Keratinocyte (primary cell): Measurements from ENCODE around the gene KRT9. TPM values are rescaled to one million over a fixed set of nuclear protein-coding genes. Genes with fewer than 3 reads are reported as not detected.
A peak's percentile ranks its signal among the peaks of the same experiment; 100 is the strongest.

Experiments
- DNase-seq: peaks from one replicate; pipeline ENCODE4 v3.0.0-alpha.2; 2011; ENCODE audit warnings: low read depth, missing footprints, low spot score
- FAIRE-seq: peaks from 2 replicates; lab custom pipeline; 2011; peaks lifted over from hg19 to GRCh38; lab: Jason Lieb, UNC
- H2AFZ ChIP-seq: 2 replicates; pipeline ENCODE4 v1.6.0; 2012; ENCODE audit warnings: low read length, control low read depth, inconsistent platforms; ENCODE audit not compliant: control insufficient read depth
- H3K27ac ChIP-seq: 2 replicates; pipeline ENCODE4 v1.5.1; 2011; ENCODE audit warnings: low read length; ENCODE audit not compliant: control insufficient read depth, insufficient read depth
- H3K27me3 ChIP-seq: 3 replicates; pipeline ENCODE4 v1.6.0; 2011; ENCODE audit warnings: low read length; ENCODE audit not compliant: control insufficient read depth, insufficient read depth; ENCODE audit errors: extremely low read depth
- H3K36me3 ChIP-seq, 2 experiments: 2 replicates in 1 of 2; 3 replicates in 1 of 2; pipeline ENCODE4 v1.5.1; 2011; ENCODE audit warnings: low read length in 2 of 2, mild to moderate bottlenecking in 1 of 2; ENCODE audit not compliant: control insufficient read depth in 2 of 2, insufficient read depth in 2 of 2; ENCODE audit errors: extremely low read depth in 1 of 2
- H3K4me1 ChIP-seq: 3 replicates; pipeline ENCODE4 v1.5.1; 2011; ENCODE audit warnings: low read length; ENCODE audit not compliant: control insufficient read depth, insufficient read depth; ENCODE audit errors: extremely low read depth
- H3K4me2 ChIP-seq: 3 replicates; pipeline ENCODE4 v1.6.0; 2011; ENCODE audit warnings: low read depth, low read length; ENCODE audit not compliant: control insufficient read depth, insufficient read depth; ENCODE audit errors: extremely low read depth
- H3K4me3 ChIP-seq, 3 experiments: fragments of 200-600 bp in 1 of 3; sonication (generic) in 1 of 3; 2 replicates in 2 of 3; 3 replicates in 1 of 3; pipeline ENCODE4 v1.5.1; 2011 to 2016; ENCODE audit warnings: low read length in 3 of 3, mild to moderate bottlenecking in 3 of 3, control low read depth in 2 of 3, inconsistent platforms in 1 of 3, low read depth in 1 of 3, mixed read lengths in 1 of 3, mixed run types in 1 of 3, moderate library complexity in 1 of 3; ENCODE audit not compliant: control insufficient read depth in 2 of 3, insufficient read depth in 2 of 3; ENCODE audit errors: extremely low read depth in 1 of 3
- H3K79me2 ChIP-seq: 2 replicates; pipeline ENCODE4 v1.6.0; 2012; ENCODE audit warnings: low read length; ENCODE audit not compliant: control insufficient read depth, insufficient read depth
- H3K9ac ChIP-seq: 3 replicates; pipeline ENCODE4 v1.6.0; 2011; ENCODE audit warnings: low read length; ENCODE audit not compliant: control insufficient read depth, insufficient read depth; ENCODE audit errors: extremely low read depth
- H3K9me1 ChIP-seq: 3 replicates; pipeline ENCODE4 v1.6.0; 2011; ENCODE audit warnings: low read length; ENCODE audit not compliant: control insufficient read depth, insufficient read depth; ENCODE audit errors: extremely low read depth
- H3K9me3 ChIP-seq: 2 replicates; pipeline ENCODE4 v1.5.1; 2012; ENCODE audit warnings: low read depth, low read length; ENCODE audit not compliant: control insufficient read depth
- H4K20me1 ChIP-seq: 3 replicates; pipeline ENCODE4 v1.6.0; 2011; ENCODE audit warnings: low read length; ENCODE audit not compliant: control insufficient read depth, insufficient read depth; ENCODE audit errors: extremely low read depth
- EZH2 ChIP-seq: IDR thresholded peaks from one replicate; pipeline ENCODE4 v1.6.1; 2012; ENCODE audit warnings: inconsistent platforms, mild to moderate bottlenecking, low read length, moderate library complexity
- dilution Hi-C: fragments of 300-500 bp; cut with MboI; formaldehyde crosslinking; loops from one replicate; pipeline ENCODE4 v1.7.0; 2020; ENCODE audit warnings: low sequenced_read_pairs; ENCODE audit not compliant: extremely low pct_ligation_motif_present
- polyA plus RNA-seq, 5 experiments: library from polyadenylated mRNA; depleted of rRNA in 3 of 5; stranded (reverse) in 3 of 5; stranded (forward) in 1 of 5; unstranded in 1 of 5; fragments of >200 nt; gene quantifications; 1 replicate in 1 of 5; 2 replicates in 3 of 5; 3 replicates in 1 of 5; pipeline versions ENCODE4 v1.2.1 to v1.2.3, GENCODE V29; 2011 to 2012; ENCODE audit warnings: missing spikeins in 2 of 5, low read depth in 1 of 5, low replicate concordance in 1 of 5
- TF ChIP-seq, protein P1 (sequence below), 3 experiments: IDR thresholded peaks in 1 of 3; conservative IDR thresholded peaks in 1 of 3; optimal IDR thresholded peaks in 1 of 3; 2 replicates in 2 of 3; 3 replicates in 1 of 3; pipeline versions ENCODE3 to v1.5.1; 2011; ENCODE audit warnings: low read length in 3 of 3, mild to moderate bottlenecking in 3 of 3, moderate library complexity in 2 of 3, control low read depth in 1 of 3, inconsistent platforms in 1 of 3; ENCODE audit not compliant: insufficient read depth in 2 of 3; ENCODE audit errors: extremely low read depth in 1 of 3

Gene KRT9
- polyA plus RNA-seq, 1 donor (not counting 4 experiments of a cell fraction or from before 2014, with no cell fraction given) = 1.6 TPM

DNA sequence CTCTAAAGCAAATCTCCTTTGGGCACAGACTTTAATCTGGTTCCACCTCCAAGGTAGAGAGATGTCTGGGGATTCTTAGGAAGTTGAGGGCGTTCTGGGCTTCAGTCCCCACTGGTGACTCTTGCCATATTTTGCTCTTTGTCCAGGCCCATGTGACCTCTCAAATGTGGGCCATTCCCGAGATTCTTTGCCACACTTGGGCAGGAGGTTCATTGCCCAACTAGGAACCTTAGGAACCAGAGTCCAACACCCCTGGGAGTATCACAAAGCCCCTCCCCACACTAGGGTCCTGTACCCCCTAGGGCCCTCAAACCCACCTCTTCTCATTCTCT lies 8.4 kb upstream of the KRT9 start:
- H3K9ac ChIP-seq = peak overlapping the region; percentile 77
- FAIRE-seq (no peak), DNase-seq (no peak)
- peak overlapping the region in 1 of 3 experiments; percentile 8 for H3K4me3 ChIP-seq
- dilution Hi-C loops = no loop called here
- H3K9me3 ChIP-seq = no peaks in the 10 kb centered on the region
- TF ChIP-seq, protein P1, sequence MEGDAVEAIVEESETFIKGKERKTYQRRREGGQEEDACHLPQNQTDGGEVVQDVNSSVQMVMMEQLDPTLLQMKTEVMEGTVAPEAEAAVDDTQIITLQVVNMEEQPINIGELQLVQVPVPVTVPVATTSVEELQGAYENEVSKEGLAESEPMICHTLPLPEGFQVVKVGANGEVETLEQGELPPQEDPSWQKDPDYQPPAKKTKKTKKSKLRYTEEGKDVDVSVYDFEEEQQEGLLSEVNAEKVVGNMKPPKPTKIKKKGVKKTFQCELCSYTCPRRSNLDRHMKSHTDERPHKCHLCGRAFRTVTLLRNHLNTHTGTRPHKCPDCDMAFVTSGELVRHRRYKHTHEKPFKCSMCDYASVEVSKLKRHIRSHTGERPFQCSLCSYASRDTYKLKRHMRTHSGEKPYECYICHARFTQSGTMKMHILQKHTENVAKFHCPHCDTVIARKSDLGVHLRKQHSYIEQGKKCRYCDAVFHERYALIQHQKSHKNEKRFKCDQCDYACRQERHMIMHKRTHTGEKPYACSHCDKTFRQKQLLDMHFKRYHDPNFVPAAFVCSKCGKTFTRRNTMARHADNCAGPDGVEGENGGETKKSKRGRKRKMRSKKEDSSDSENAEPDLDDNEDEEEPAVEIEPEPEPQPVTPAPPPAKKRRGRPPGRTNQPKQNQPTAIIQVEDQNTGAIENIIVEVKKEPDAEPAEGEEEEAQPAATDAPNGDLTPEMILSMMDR (optimal IDR thresholded peaks at IDR 0.05 in 1 of 3, IDR thresholded peaks at IDR 0.05 in 1 of 3, conservative IDR thresholded peaks at IDR 0.05 in 1 of 3; ENCODE audit: extremely low read depth in 1 of 3, insufficient read depth in 2 of 3, low read length in 3 of 3) = no peak
- TF ChIP-seq EZH2 = no peak
- H3K27ac ChIP-seq = peak overlapping the region; percentile 97
- no peaks in the 10 kb centered on the region for H3K9me1 ChIP-seq
- H2AFZ ChIP-seq = no peak overlapping the region
- peaks cover 8% of the 10 kb centered on the region for H3K79me2 ChIP-seq
- H4K20me1 ChIP-seq = peaks cover 18% of the 10 kb centered on the region
- peak overlapping the region; percentile 77 for H3K4me2 ChIP-seq
- no peaks in the 10 kb centered on the region for H3K27me3 ChIP-seq
- peaks cover 6 to 21% of the 10 kb centered on the region in 2 experiments for H3K36me3 ChIP-seq
- peaks cover 56% of the 10 kb centered on the region for H3K4me1 ChIP-seq

DNA sequence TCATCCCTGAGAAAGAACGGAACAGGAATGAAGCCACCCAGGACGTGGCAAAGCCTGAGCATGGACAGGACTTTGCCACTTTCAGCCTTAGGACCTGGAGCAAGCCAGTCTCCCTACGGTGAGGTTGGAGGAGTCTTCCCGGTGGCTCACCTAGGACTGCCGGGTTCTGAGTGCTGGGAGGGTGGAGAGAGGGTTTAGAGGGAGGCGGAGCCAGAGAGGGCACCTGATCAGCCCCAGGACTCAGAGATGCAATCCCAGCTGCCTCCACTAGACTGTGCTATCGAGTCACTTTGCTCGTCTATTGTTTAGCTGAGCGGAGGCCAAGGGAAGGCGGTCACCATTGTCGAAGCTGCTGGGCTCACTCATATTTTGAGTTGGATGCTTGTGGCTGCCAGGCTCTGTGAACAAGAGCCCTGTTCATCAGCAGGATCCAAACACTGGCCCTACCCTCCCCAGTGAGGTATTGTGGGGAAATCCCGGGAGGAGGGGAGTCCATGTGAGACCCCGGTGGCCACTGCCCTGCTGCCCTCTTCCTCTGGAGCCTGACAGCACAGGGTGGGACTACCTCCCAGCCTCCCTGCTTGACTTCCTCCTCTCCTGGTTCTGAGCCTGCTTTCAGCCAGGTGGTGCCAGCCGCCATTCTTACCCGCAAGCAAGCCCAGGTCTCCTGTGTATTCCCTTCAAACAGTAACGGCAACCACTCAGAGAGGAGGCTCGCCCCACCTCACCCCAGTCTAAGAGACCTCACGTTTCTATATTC lies 7.8 kb upstream of the KRT9 start:
- Histone ChIP-seq H3K4me2 (peak overlapping the region; percentile 77), H3K27me3 (no peaks in the 10 kb centered on the region), H3K36me3 (peaks cover under 1 to 16% of the 10 kb centered on the region in 2 experiments), H2AFZ (no peak overlapping the region), H3K4me1 (peaks cover 55% of the 10 kb centered on the region), H3K9ac (peak overlapping the region; percentile 77), H3K27ac (peak overlapping the region; percentile 97), H3K79me2 (peaks cover 3% of the 10 kb centered on the region), H3K9me3 (no peaks in the 10 kb centered on the region), H3K9me1 (no peaks in the 10 kb centered on the region), H3K4me3 (peak overlapping the region in 1 of 3 experiments; percentile 40), H4K20me1 (peaks cover 13% of the 10 kb centered on the region)
- dilution Hi-C loops = no loop called here
- TF ChIP-seq EZH2 = no peak
- TF ChIP-seq, protein P1 (optimal IDR thresholded peaks at IDR 0.05 in 1 of 3, IDR thresholded peaks at IDR 0.05 in 1 of 3, conservative IDR thresholded peaks at IDR 0.05 in 1 of 3; ENCODE audit: extremely low read depth in 1 of 3, insufficient read depth in 2 of 3, low read length in 3 of 3) = peak; percentile 93 to 100 (median 98)
- FAIRE-seq (peak; percentile 95), DNase-seq (peak; percentile 89)
